ENCODE measurements around the gene FHAD1.
"Not testable (repeated sequence)": the region's sequence is repeated elsewhere in the genome, so short reads cannot be mapped to it uniquely, and the experiment has no call there.

FHAD1 gene

DNA sequence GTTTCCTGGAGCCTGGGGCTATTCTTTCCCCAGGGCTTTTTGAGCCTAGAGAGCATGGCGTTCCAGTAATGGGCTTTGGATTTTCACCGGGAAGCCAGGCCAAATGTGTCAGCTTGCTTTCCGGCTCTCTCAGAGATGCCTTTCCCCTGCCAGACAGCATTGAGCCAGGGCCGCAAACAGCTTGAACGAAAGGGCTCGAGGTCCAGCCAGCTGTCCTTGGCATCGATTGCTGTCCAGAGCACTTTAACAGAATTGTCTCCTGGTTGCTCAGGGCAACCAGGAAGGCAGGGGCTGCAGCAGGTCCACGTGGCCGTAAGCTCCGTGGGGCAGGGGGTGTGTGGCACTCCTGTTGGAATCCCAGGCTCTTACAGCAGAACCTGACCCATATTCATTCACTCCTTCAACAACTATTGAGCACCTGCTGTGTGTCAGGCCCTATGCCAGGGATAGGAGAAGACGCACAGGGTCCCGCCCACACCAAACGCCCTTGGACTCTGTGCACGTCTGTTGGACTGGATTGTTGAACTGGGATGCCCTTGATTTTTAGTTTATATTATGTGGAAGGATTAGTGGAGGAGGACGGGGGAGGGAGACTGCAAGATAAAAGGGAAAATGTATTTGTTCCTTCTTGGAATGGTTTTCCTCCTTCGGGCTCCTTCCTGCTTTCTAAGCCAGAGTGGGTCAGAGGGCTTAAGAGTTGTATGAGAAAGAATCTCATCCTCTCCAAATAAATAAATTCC, 123.9 kb downstream of the FHAD1 start:
- peak; percentile 90 for DNase-seq (ENCODE audit: low spot score)

DNA sequence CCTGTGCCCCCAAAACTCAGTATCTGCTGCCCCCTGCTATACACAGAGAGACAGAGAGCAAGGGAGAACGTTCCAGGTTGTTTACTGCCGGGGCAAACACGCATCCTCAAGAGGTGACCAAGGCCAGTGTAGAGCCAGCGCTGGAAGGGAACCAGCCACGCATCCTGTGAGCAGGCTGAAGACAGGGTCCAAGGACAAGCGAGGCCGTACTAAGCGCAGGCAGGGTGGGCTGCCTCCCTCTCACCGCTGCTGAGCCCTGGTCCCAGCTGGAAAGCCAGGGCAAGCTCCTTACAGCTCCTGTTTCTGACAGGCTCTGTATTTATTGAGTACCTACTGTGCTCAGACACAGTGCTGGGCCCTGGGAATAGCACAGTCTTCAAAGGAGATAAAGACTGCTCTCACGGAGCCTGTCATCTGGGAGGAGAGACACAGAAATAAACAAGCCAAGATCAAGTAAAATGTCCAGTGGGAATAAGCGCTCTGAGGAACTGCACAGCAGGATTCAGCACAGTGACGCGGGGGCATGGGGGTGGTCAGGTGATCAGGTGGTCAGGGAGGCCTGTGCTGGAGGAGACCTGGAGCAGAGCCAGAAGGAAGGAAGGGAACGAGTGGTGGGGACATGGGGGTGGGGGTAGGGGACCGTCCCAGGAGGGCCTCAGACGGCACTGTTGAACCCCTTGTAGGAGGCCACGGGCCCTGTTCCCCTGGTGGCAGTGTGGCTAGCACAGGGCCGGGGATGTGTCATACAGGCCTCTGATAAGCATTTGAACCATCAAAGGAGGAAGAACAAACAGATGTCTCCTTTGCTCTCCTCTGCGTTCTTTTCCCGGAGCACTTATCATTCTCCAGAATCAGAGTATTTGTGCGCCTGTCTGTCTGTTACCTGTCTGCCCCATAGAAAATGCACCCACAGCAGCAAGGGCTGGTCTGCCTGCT, 124.9 kb downstream of the FHAD1 start:
- no peak for DNase-seq (ENCODE audit: low spot score)

DNA sequence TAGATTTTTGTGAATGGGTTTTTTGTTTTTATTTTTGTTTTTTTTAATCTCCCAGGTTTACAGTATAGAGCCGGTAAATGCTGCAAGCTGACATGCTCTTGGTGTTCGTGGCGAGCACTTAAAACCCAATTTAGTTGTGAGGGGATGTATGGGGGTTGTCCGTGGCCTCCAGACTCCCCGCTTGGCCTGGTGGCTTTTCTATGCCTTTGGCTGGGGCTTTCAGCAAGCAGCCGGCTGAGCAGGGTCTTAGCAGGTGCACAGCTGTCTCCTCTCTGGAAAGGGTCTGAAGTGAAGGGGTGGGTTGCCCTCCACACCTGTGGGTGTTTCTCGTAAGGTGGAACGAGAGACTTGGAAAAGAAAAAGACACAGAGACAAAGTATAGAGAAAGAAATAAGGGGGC, 131.7 kb downstream of the FHAD1 start:
- DNase-seq (ENCODE audit: low spot score) = no peak

DNA sequence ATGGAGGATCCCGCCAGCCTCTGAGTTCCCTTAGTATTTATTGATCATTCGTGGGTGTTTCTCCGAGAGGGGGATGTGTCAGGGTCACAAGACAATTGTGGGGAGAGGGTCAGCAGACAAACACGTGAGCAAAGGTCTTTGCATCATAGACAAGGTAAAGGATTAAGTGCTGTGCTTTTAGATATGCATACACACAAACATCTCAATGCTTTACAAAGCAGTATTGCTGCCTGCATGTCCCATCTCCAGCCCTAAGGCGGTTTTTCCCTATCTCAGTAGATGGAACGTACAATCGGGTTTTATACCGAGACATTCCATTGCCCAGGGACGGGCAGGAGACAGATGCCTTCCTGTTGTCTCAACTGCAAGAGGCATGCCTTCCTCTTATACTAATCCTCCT, 132.1 kb downstream of the FHAD1 start:
- not testable (repeated sequence) for DNase-seq (ENCODE audit: low spot score)

DNA sequence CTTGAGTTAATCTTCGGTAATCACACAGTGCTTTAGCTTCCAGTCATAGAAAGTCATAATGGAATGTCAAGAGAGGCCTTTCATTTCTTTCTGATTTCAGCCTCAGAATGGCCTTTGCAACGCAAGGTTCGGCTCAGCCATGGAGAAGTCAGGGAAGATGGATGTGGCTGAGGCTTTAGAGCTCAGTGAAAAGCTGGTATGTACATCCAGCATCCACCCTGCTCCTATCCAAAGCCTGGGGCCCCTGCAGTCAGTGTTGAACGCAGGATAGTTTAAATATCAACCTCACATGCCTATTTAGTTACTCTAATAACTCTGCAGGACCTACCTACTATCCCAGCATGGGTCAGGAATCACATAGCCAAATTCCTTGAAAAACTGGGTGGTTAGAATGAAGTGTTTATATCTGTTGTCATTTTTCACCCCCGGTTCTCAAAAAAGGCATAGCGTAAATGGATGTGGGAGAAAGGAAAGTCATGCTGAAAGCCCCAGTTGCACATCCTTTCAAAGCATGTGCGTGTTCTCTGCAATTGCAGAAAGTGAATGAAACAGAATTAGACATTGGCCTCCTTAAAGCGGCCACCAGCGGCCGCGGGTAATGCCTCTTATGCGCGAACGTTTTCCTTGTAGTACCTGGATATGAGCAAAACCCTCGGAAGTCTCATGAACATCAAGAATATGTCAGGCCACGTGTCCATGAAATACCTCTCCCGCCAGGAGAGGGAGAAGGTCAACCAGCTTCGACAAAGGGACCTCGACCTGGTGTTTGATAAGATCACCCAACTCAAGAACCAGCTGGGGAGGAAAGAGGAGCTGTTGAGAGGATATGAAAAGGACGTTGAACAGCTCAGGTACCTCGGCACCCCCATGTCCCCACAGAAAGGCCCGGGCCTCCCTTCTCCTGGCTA, 133.8 kb downstream of the FHAD1 start:
- DNase-seq (ENCODE audit: low spot score) = no peak

DNA sequence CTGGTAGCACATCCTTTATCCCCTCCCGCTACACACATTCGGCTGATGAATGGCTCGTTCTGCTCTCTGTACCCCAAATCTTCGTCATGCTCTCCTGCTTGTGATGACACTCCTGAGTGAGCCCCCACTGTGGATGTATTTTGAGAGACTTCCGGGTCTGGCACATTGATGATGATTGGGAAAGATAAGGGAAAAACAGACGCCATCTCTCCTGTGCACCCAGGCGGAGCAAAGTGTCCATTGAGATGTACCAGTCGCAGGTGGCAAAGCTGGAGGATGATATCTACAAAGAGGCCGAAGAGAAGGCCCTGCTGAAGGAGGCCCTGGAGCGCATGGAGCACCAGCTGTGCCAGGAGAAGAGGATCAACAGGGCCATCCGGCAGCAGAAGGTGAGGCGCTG, 134.8 kb downstream of the FHAD1 start:
- no peak for DNase-seq (ENCODE audit: low spot score)

DNA sequence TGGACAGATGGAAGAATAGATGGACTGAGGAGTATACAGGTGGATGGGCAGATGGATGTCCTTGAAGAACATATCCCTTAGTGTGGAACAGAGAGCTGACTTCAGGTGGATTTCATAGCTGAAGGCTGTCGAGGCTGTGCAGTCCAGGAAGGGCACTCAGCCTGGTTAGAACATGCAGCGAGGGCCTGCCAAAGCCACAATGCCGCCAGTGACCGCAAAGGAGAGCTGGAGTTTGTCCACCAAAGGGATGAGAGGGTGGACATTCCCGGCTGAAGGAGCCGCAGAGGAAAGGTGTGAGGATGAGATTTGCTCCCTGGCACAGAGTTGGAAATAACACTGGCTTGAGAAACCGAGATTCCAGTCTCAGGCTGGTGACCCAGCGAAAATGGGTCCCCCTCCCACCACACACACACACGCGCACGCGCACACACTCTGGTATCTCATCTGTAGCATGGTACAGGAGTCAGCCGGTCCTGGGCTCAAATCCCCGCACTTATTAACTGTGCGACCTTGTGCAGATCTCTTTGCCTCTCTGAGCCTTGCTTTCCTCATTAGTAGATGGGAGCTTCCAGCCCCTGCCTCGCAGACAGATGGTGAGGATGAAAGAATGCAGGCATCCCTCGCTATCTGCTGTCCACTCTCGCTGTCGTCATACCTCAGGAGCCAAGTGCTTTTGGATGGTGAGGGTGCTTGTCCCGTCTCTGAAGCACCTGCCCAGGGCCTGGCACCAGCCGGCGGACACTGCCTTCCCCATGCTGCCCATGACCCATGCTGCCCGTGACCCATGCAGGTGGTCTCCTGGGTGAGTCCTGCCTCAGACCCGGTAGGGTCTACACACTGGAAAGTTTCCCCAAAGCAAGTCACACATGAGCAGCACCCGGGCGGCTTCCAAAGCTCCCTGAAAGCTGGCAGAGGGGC, 135.8 kb downstream of the FHAD1 start:
- DNase-seq (ENCODE audit: low spot score) = peak; percentile 77

DNA sequence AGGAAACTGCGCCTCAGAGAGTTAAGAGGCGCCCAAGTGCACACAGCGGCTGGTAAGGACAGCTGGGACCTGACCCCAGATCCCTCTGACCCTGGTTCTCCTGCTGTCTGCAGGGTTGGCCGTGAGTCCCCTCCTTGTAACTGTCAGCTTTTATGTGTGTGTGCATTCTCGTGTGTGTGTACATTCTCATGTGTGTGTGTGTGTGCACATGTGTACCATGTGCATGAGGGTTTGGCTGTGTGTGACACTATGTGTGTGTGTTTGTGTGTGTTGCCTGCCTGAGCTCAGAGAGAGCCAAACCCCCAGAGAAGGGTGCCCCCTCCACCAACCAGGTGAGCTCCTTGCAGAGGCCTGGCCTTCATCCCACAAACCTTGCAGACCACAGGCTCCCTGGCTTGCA, 136.8 kb downstream of the FHAD1 start:
- DNase-seq (ENCODE audit: low spot score) = no peak

DNA sequence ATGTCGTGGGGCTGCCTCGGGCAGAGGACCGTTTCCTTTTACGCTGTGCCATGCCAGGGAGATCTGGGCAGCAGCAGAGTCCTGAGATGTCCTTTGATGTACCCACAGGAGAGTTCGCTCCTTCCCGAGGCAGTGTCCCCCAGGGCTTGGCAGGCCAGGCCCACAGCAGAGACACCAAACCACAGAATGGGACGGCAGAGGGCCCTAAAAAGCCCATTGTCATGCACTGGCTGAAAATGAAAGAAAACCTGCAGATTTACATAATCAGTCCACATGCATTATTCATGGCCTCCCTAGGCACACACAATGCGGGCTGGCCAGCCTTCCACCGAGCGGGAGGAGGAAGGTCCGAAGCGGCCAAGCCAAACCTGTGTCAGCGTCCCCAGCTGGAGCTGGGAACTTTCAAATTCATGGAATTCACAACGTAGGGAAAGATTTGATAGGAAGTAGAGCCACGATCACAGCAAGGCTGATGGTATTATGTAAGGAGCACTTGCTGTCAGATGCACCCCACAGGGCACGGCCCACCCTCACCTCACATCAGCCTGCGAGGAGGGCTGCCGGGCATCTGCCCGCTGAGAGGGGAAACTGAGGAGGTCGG, 137.4 kb downstream of the FHAD1 start:
- peak; percentile 51 for DNase-seq (ENCODE audit: low spot score)

DNA sequence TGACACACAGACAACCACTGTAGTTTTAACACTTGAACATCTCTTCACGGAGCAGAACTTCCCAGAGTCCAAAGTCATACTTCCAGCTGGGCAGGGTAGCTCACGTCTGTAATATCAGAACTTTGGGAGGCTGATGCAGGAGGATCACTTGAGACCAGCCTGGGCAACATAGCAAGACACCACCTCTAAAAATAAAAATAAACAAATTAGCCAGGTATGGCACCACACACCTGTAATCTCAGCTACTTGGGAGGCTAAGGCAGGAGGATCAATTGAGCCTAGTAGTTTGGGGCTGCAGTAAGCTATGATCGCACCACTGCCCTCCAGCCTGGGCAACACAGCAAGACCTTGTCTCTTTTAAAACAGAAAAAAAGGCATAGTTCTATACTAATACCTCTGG, 138.4 kb downstream of the FHAD1 start:
- DNase-seq (ENCODE audit: low spot score) = no peak

DNA sequence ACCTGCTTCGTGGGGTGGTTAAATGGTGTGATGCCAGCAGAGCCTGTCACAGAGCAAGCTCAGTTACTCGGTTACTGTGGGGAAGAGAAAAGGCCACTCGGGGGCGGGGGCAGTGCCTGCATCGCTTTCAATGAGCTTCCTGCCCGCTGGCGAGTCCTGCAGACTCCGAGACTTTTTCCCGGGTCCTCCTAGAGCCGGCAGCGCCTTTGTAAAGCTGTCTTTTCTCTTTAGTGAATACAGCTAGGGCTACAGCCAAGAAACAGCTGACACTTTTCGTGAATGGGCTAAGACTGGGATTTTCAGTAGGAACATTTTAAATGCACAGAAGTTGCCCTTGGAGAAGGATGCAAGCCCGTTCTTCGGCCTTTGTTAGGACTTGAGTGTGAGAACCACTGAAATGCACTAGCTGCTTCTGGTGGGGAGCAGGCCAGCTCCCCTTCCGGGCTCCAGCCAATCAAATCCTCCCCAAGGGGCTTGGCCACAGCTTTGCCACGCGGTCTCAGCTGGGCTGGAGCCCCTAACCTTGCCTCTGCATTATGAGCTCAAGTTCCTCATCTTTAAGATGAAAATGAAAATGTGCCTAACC, 139.2 kb downstream of the FHAD1 start:
- no peak for DNase-seq (ENCODE audit: low spot score)

DNA sequence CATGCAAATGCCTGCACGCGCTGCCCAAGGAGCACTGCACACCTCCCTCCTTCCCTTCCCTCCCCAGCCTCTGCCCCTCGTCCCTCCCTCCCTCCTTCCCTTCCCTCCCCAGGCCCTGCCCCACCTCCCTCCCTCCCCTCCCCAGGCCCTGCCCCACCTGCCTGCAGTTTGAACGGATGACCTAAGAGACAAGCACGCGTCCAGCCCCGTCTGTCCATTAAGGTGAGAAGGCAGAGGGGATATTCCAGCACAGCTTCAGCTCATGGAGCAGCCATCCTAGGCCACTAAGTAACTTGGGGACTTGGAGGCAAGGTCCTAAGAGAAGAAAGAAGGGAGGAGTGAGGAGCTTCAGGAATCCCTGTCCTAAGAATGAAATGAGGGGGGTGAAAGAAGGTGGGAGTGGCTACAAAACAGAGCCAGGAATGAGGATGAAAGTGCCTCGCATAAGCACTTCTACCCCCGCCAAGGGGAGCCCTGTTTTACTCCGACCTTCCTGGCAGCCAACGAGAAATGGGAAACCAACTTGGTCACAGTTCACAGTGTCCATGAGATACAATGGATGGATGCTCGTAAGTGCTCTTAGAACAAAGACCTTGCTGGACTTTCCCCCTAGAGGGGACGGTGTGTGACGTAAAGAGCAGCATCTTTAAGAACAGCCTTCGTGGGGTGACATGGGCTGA, 141.3 kb downstream of the FHAD1 start:
- no peak for DNase-seq (ENCODE audit: low spot score)

DNA sequence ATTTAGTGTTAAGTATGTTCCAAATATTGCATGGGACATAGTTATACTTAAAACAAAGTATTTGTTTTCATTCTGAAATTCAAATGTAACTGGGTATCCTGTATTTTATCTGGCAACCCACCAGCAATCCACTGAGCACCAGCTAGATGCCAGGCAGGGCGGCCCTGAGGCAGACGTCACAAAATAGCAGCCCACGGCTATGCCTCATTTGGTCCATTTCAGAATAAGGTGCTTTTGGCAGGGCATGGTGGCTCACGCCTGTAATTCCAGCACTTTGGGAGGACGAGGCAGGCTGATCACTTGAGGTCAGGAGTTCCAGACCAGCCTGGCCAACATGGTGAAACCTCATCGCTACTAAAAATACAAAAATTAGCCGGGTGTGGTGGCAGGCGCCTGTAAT, 142.8 kb downstream of the FHAD1 start:
- not testable (repeated sequence) for DNase-seq (ENCODE audit: low spot score)

DNA sequence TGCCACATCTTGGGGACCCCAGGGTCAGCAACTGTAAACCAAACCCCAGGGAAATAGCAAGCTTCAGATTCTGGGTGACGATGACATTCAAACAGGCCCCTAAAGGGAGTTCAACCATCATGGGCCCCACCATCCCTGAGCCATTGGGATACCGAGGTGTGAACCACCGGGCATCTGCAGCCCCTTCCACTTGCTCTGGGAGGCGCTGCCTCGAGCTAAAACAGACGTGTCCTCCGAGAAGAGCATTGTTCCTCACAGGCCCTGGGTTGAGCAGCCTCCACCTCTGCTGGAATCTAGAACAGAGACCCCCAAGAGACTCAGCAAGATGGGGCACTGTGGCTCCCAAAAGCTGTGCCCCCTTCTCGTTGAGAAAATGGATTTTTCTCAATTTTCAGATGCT, 143.6 kb downstream of the FHAD1 start:
- DNase-seq (ENCODE audit: low spot score) = no peak

DNA sequence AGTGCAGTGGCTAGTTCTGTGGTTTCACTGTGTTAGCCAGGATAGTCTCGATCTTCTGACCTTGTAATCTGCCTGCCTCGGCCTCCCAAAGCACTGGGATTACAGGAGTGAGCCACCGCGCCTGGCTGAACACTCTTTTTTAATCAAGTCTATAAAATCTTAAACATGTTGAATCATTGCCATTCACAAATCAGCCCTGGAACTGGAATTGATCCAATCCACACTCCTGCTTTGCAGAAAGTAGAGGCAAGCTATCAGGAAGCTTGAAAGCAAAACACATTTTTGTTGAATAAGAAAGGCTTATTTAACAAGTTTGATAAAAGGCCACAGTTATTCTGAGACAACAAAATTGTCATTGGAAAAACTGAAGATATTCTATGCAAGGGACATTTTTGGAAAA, 144.3 kb downstream of the FHAD1 start:
- no peak for DNase-seq (ENCODE audit: low spot score)

DNA sequence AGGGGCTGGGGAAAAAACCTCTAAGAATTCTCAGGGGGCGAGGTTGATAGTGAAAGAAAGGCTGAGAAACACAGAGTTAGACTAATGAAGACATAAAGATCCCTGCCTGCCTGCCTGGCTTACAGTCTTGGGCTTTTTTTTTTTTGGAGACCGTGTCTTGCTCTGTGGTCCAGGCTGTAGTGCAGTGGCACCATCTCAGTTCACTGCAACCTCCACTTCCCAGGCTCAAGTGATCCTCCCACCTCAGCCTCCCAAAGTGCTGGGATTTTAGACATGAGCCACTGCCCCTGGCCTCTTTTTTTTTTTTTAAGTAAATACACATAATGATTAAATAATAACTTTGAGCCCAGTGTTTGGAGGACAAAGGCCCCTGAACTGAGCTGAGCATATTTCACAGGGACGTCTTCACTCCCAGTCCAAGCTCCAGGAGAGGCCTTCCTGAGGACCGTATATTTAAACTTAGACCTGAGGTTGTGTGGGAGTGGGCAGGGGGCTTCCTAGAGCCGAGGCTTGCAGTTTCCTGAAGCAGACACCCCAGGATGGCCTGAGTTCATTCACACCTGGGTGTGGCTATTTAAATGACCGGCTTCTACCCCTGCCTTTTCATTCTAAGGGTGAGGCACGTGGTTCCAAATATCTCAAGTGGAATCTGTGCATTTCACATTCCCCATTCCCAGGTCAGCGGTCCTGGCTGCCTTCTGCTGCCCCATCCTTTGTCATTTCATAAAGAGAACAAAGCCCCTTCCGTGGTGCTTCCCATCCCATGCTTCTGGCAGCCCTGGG, 146.6 kb downstream of the FHAD1 start:
- DNase-seq (ENCODE audit: low spot score) = no peak

DNA sequence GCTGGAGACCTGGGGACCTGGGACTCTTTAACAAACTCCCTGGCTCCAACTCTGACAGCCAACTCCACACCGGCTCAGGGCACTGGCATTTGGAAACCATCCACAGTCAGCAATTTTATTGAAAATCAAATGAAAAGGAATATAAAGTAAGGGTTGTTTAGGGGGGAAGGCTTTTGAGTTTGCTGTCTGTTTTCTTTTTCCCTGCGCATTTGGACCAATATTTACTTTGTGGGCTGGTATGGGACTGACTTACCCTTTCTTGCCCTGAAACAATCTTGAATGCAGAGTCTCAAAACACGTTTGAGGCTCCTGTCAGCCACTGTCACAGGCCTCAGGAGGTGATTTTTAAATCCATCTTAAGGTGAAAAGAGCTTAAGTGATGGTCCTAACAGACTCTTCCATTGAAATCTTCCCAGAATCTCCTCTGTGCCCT, 147.3 kb downstream of the FHAD1 start:
- DNase-seq (ENCODE audit: low spot score) = no peak

DNA sequence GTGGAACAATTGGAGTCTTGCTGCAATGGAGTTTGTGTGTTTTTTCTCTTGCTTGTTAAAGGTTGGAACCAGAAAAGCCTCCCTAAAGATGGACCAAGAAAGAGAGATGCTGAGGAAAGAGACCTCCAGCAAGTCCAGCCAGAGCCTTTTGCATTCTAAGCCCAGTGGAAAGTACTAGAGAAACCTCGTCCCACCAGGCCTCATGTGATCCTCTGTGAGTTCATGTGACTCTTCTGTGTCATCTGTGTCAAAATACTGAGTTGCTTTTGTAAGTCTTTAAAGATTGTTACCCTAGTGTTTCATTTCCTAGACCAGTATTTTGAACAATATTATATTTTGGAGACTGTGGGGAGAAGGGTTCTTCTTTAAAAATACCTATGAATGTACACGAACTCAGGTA, 150.2 kb downstream of the FHAD1 start:
- DNase-seq (ENCODE audit: low spot score) = no peak

DNA sequence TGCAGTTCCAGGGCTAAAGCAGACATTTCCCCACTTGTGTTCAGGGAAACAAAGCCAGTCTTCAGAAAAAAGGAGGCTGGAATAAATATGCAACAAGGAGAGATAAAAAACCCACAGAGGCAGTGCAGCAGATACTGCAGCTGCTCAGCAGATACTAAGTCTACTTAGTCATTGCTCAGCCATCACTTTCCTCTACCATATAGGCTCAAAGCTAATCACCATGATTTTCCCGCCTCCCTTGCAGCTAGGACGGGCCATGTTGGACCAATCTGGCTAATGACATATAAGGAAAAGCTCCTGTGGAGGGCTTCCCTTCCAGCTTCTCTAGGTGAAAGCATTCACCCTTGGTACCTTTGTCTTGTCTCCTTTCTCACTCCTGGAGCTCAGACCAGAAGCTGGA, 152.7 kb downstream of the FHAD1 start:
- no peak for DNase-seq (ENCODE audit: low spot score)

All from cerebellar cortex (tissue), 1 donor.